Measurements from ENCODE around the gene LOXHD1. TPM values are rescaled to one million over a fixed set of nuclear protein-coding genes. Genes with fewer than 3 reads are reported as not detected.

The LOXHD1 gene
- total and polyA plus RNA-seq, 10 of the 15 experiments (the other 5 are each of a cell fraction or from before 2014, with no cell fraction given), result not detected

GRCh38 chr18:46587600-46587999, 69.4 kb downstream of the LOXHD1 start:
- Histone ChIP-seq H3K36me3 (ENCODE audit: control insufficient read depth in 2 of 2, insufficient read depth in 2 of 2, low read length in 1 of 2) (no peaks in the 10 kb centered on the region), H3K4me1 (ENCODE audit: control insufficient read depth, insufficient read depth, low read length) (no peaks in the 10 kb centered on the region), H3K27ac (ENCODE audit: control insufficient read depth, insufficient read depth) (no peak overlapping the region), H3K27me3 (replicated peaks in 1 of 2; ENCODE audit: control insufficient read depth in 2 of 2, insufficient read depth in 2 of 2, low read length in 1 of 2) (peaks cover 0 to under 1% of the 10 kb centered on the region in 2 experiments; a peak in 1 of 4 replicates), H3K79me2 (ENCODE audit: control insufficient read depth, insufficient read depth, low read length) (no peaks in the 10 kb centered on the region), H3K9ac (ENCODE audit: control insufficient read depth, insufficient read depth, low read length) (no peak overlapping the region), H3K4me3 (no peak overlapping the region), H2AFZ (ENCODE audit: control insufficient read depth, low read depth, low read length) (no peak overlapping the region), H3K4me2 (ENCODE audit: control insufficient read depth, insufficient read depth) (no peak overlapping the region), H3K9me3 (replicated peaks; ENCODE audit: control insufficient read depth, insufficient read depth, low read length) (no peaks in the 10 kb centered on the region), H4K20me1 (ENCODE audit: control insufficient read depth, insufficient read depth) (no peaks in the 10 kb centered on the region)
- ChIA-PET SMC1A (ENCODE audit: uncharacterized antibody, unreplicated experiment) (interaction anchor here (1.3 kb wide), 1 partner anchor 21 kb away, joined by 4 read pairs; no protein-coding TSS in a partner anchor), CTCF (no interaction called here), RAD21 (ENCODE audit: unreplicated experiment) (no interaction called here), POLR2A (no interaction called here)
- intact Hi-C loops (cut with micrococcal nuclease; ENCODE audit: unreplicated experiment), result no loop called here
- 36% methylated on average over 3 of the region's 3 CpGs for WGBS (ENCODE audit: insufficient coverage, insufficient replicate concordance, low lambda C conversion rate, missing lambda C conversion rate)
- TF ChIP-seq, protein P1, sequence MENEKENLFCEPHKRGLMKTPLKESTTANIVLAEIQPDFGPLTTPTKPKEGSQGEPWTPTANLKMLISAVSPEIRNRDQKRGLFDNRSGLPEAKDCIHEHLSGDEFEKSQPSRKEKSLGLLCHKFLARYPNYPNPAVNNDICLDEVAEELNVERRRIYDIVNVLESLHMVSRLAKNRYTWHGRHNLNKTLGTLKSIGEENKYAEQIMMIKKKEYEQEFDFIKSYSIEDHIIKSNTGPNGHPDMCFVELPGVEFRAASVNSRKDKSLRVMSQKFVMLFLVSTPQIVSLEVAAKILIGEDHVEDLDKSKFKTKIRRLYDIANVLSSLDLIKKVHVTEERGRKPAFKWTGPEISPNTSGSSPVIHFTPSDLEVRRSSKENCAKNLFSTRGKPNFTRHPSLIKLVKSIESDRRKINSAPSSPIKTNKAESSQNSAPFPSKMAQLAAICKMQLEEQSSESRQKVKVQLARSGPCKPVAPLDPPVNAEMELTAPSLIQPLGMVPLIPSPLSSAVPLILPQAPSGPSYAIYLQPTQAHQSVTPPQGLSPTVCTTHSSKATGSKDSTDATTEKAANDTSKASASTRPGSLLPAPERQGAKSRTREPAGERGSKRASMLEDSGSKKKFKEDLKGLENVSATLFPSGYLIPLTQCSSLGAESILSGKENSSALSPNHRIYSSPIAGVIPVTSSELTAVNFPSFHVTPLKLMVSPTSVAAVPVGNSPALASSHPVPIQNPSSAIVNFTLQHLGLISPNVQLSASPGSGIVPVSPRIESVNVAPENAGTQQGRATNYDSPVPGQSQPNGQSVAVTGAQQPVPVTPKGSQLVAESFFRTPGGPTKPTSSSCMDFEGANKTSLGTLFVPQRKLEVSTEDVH (IDR thresholded peaks at IDR 0.05; ENCODE audit: low read depth, partially characterized antibody), result no peak
- TF ChIP-seq BRCA1 (IDR thresholded peaks at IDR 0.05; ENCODE audit: low read depth, low read length) (no peak), MXI1 (IDR thresholded peaks at IDR 0.05; ENCODE audit: low read depth, low read length) (no peak), SMC3 (IDR thresholded peaks at IDR 0.05; ENCODE audit: borderline replicate concordance, low read length) (no peak)
- FAIRE-seq (no peak), ATAC-seq (no peak), DNase-seq (ENCODE audit: low read depth, low spot score) (no peak)
- BruUV-seq (replicated peaks), result no TSS peak
- in situ Hi-C loops (cut with MboI), result no loop called here

- H3K79me2 ChIP-seq (ENCODE audit: control insufficient read depth, insufficient read depth, low read length), result no peaks in the 10 kb centered on the region
- H3K27ac ChIP-seq (ENCODE audit: control insufficient read depth, insufficient read depth), result no peak overlapping the region
- H2AFZ ChIP-seq (ENCODE audit: control insufficient read depth, low read depth, low read length), result no peak overlapping the region
- no peaks in the 10 kb centered on the region; the same call in 1 of the 3 replicates for H3K9me3 ChIP-seq (replicated peaks; ENCODE audit: control insufficient read depth, insufficient read depth, low read length)
- ChIA-PET CTCF (no interaction called here), RAD21 (ENCODE audit: unreplicated experiment) (no interaction called here), POLR2A (no interaction called here), SMC1A (ENCODE audit: uncharacterized antibody, unreplicated experiment) (no interaction called here)
- no peak for DNase-seq (ENCODE audit: low read depth, low spot score)
- H3K4me1 ChIP-seq (ENCODE audit: control insufficient read depth, insufficient read depth, low read length), result no peaks in the 10 kb centered on the region
- H3K9ac ChIP-seq (ENCODE audit: control insufficient read depth, insufficient read depth, low read length), result no peak overlapping the region
- no peaks in the 10 kb centered on the region for H3K36me3 ChIP-seq (ENCODE audit: control insufficient read depth in 2 of 2, insufficient read depth in 2 of 2, low read length in 1 of 2)
- no TSS peak for BruUV-seq (replicated peaks)
- no peak for ATAC-seq
- in situ Hi-C loops (cut with MboI) (no loop called here), intact Hi-C loops (cut with micrococcal nuclease; ENCODE audit: unreplicated experiment) (no loop called here)
- FAIRE-seq, result no peak
- no peak overlapping the region for H3K4me3 ChIP-seq
- no peak overlapping the region for H3K4me2 ChIP-seq (ENCODE audit: control insufficient read depth, insufficient read depth)
- WGBS (ENCODE audit: insufficient coverage, insufficient replicate concordance, low lambda C conversion rate, missing lambda C conversion rate), result 62% methylated on average over 3 of the region's 3 CpGs
- H4K20me1 ChIP-seq (ENCODE audit: control insufficient read depth, insufficient read depth), result no peaks in the 10 kb centered on the region
- H3K27me3 ChIP-seq (replicated peaks in 1 of 2; ENCODE audit: control insufficient read depth in 2 of 2, insufficient read depth in 2 of 2, low read length in 1 of 2), result no peaks in the 10 kb centered on the region
- TF ChIP-seq E4F1 (IDR thresholded peaks at IDR 0.05; ENCODE audit: borderline replicate concordance, partially characterized antibody), result no peak
- TF ChIP-seq MXI1 (IDR thresholded peaks at IDR 0.05; ENCODE audit: low read depth, low read length), result no peak
- no peak for TF ChIP-seq STAT1 (conservative IDR thresholded peaks at IDR 0.05)
- no peak for TF ChIP-seq MYC (IDR thresholded peaks at IDR 0.05; ENCODE audit: insufficient read depth, insufficient read length, insufficient replicate concordance, low read length, severe bottlenecking)
- TF ChIP-seq, protein P2, sequence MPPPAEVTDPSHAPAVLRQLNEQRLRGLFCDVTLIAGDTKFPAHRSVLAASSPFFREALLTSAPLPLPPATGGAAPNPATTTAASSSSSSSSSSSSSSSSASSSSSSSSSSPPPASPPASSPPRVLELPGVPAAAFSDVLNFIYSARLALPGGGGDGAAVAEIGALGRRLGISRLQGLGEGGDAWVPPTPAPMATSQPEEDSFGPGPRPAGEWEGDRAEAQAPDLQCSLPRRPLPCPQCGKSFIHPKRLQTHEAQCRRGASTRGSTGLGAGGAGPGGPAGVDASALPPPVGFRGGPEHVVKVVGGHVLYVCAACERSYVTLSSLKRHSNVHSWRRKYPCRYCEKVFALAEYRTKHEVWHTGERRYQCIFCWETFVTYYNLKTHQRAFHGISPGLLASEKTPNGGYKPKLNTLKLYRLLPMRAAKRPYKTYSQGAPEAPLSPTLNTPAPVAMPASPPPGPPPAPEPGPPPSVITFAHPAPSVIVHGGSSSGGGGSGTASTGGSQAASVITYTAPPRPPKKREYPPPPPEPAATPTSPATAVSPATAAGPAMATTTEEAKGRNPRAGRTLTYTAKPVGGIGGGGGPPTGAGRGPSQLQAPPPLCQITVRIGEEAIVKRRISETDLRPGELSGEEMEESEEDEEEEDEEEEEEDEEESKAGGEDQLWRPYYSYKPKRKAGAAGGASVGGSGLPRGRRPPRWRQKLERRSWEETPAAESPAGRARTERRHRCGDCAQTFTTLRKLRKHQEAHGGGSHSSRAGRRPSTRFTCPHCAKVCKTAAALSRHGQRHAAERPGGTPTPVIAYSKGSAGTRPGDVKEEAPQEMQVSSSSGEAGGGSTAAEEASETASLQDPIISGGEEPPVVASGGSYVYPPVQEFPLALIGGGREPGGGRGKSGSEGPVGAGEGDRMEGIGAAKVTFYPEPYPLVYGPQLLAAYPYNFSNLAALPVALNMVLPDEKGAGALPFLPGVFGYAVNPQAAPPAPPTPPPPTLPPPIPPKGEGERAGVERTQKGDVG (CRISPR knock-in tag; IDR thresholded peaks at IDR 0.05), result no peak
Observed at GRCh38 chr18:46583711-46584110, 73.3 kb downstream of the LOXHD1 start.

All from GM12878 (cell line).